Thoracic aorta (tissue), 2 donors: Measurements from ENCODE around the gene LTBP1. TPM values are rescaled to one million over a fixed set of nuclear protein-coding genes. Genes with fewer than 3 reads are reported as not detected.
A peak's percentile ranks its signal among the peaks of the same experiment; 100 is the strongest.

Source experiments
- ATAC-seq: fragments of 150-250 bp; one replicate; pipeline ENCODE4 v1.8.0; 2017; ENCODE audit warnings: low read depth; ENCODE audit not compliant: insufficient number of reproducible peaks, low FRiP score
- DNase-seq: peaks from one replicate; pipeline ENCODE4 v3.0.0-alpha.2; 2020; ENCODE audit warnings: low spot score
- H3K27ac ChIP-seq, 2 donors: fragments of 200-600 bp; sonication (generic); 1 replicate in 1 of 2; 2 replicates in 1 of 2; pipeline ENCODE4 v1.5.1; 2016; ENCODE audit warnings: mild to moderate bottlenecking in 2 of 2, moderate library complexity in 2 of 2
- H3K27me3 ChIP-seq: fragments of 200-600 bp; sonication (generic); replicated peaks from 2 replicates; pipeline ENCODE4 v1.6.0; 2016; ENCODE audit warnings: mild to moderate bottlenecking; ENCODE audit not compliant: insufficient read depth
- H3K36me3 ChIP-seq: fragments of 200-600 bp; sonication (generic); one replicate; pipeline ENCODE4 v1.5.1; 2016
- H3K4me1 ChIP-seq, 2 donors: fragments of 200-600 bp; sonication (generic); 1 replicate in 1 of 2; 2 replicates in 1 of 2; pipeline versions ENCODE4 v1.5.1 to v1.6.0; 2016; ENCODE audit warnings: low read depth in 2 of 2, mild to moderate bottlenecking in 1 of 2; ENCODE audit not compliant: control insufficient read depth in 1 of 2
- H3K4me3 ChIP-seq: fragments of 200-600 bp; sonication (generic); 2 replicates; pipeline ENCODE4 v1.5.1; 2016; ENCODE audit warnings: mild to moderate bottlenecking
- H3K9me3 ChIP-seq: fragments of 200-600 bp; sonication (generic); 2 replicates; pipeline ENCODE4 v1.5.1; 2016
- total RNA-seq, 2 donors: library from RNA; depleted of rRNA; stranded (reverse); fragments of >200 nt; gene quantifications; one replicate each; pipeline versions ENCODE4 v1.1.0 to v1.2.3, GENCODE V29; 2016
- TF ChIP-seq, protein P1 (sequence below): fragments of 200-600 bp; sonication (generic); IDR thresholded peaks from one replicate; pipeline ENCODE4 v1.5.1; 2019; ENCODE audit warnings: antibody characterized with exemption

LTBP1 gene
- total RNA-seq, 2 donors from 2014 or later, result 584 to 786 TPM

DNA sequence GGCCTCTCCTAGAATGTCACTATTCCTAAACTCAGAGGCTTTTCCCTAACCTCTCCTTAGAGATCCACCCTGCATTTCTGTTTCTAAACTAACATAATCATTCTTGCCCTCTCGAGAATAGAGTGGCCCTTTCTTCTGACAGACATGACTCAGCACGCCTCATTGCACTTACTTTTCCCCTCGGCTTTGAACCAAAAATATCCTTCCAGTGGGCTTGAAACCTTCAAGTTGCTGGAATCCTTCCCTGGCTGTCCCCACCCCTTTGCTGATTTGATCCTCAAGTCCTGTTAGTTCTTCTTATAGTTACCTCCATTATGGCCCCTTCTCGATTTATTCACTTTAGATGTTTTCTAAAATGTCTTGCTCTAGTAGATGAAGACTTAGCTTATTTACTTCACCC, 158.0 kb downstream of the LTBP1 start:
- Histone ChIP-seq H3K36me3 (no peaks in the 10 kb centered on the region), H3K27ac (peak overlapping the region; percentile 68 to 77), H3K9me3 (no peaks in the 10 kb centered on the region), H3K27me3 (no peaks in the 10 kb centered on the region), H3K4me1 (peaks cover 35 to 98% of the 10 kb centered on the region in 2 donors), H3K4me3 (no peak overlapping the region)
- DNase-seq (no peak), ATAC-seq (peak; percentile 27)
- TF ChIP-seq, protein P1, sequence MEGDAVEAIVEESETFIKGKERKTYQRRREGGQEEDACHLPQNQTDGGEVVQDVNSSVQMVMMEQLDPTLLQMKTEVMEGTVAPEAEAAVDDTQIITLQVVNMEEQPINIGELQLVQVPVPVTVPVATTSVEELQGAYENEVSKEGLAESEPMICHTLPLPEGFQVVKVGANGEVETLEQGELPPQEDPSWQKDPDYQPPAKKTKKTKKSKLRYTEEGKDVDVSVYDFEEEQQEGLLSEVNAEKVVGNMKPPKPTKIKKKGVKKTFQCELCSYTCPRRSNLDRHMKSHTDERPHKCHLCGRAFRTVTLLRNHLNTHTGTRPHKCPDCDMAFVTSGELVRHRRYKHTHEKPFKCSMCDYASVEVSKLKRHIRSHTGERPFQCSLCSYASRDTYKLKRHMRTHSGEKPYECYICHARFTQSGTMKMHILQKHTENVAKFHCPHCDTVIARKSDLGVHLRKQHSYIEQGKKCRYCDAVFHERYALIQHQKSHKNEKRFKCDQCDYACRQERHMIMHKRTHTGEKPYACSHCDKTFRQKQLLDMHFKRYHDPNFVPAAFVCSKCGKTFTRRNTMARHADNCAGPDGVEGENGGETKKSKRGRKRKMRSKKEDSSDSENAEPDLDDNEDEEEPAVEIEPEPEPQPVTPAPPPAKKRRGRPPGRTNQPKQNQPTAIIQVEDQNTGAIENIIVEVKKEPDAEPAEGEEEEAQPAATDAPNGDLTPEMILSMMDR, result no peak

DNA sequence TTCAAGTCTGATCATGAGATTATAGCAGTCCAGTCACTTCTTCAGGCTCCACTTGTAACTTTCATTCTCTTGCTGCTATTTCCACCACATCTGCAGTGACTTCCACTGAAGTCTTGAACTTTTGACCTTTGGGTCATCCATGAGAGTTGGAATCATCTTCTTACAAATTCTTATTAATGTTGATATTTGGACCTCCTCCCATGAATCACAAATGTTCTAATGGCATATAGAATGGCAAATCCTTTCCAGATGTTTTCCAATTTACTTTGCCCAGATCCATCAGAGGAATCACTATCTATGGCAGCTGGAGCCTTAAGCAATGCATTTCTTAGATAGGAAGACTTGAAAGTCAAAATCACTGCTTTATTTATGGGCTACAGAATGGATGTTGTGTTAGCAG, 159.4 kb downstream of the LTBP1 start:
- Histone ChIP-seq H3K4me1 (peaks cover 32 to 98% of the 10 kb centered on the region in 2 donors), H3K27me3 (no peaks in the 10 kb centered on the region), H3K27ac (peak overlapping the region in 1 of 2 donors; percentile 77), H3K36me3 (no peaks in the 10 kb centered on the region), H3K9me3 (no peaks in the 10 kb centered on the region), H3K4me3 (no peak overlapping the region)
- DNase-seq (no peak), ATAC-seq (no peak)
- TF ChIP-seq, protein P1, result no peak

DNA sequence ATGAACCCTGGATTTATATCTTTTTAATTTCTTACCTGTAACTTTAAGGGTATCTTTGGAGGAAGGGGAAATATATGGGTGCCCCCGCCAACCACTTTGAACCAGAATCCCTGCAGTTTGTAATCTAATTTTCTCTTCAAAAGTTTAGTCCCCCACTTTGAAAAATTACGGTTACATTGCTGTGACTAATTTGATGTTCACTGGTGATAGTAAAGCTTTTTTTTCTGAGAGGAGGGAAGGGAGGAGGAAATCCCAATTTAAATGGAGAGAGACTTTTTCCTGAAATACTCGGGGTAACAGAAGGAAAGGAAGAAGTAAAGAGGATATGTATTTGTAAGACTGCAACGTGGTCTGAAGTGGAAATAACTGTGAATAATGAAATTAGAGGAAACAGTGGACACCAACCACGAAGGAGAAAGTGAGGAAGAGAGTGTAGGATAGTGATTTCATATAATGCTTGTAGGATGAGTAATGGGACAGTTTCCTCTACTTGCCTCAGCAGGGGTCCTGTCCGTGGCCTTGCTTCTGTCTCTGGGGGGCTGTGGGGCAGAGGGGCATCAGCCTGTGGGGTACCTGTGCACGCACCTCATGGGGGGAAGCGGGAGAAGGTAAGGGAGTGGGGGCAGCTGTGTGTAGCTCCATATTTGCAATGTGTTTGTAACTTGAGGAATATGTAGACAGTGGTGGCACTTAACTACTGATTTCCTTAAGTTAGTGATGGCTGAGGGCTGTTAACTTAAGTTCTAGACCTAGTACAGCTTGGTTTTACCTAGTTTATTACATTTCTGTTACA, 161.1 kb downstream of the LTBP1 start:
- Histone ChIP-seq H3K27ac (peak overlapping the region; percentile 60 to 77), H3K36me3 (no peaks in the 10 kb centered on the region)
- TF ChIP-seq, protein P1, result no peak

DNA sequence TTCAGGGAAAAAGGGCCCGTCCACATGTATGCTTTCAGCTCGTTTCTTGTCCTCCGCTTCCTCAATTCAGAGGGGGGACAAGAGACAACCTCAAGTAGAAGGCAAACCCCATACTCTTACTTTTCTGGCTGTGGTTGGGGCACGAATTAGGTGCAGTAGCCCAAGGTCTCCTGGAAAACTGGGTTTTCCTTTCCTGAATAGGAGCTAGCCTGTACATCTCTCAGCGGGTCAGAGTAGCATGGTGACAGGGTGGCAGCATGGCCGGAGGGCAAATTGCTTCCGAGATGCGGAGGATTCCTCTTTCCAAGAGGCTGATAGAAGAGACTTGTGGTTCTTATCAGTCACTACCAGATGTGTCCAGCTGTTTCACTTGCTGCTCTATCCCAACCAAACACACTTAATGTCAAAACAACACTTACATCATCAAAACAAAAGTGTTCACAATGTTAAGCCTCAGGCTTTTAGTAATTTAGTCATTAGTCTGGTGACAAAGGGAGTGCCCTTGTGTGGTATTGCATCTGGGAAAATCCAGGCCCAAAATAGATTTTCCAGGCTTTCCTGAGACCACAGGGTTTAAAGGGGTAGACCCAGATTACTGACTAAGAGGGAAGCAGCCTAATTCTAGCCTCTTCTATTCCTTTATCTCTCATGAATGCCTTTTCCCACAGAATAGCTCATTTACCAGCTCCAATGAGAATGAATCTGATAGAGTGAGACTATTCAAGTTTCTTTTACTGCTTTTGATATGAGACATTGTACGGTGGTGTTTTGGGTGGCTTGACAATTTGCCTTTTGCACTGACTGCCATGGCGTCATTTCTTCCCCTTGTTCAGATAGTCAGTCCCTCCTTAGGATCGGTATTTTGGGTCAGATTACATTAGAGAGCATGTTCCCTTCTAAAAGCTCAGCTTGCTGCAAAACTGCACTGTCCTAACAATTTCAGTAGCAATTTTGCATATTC, 162.0 kb downstream of the LTBP1 start:
- Histone ChIP-seq H3K36me3 (no peaks in the 10 kb centered on the region), H3K9me3 (no peaks in the 10 kb centered on the region), H3K4me3 (peak overlapping the region; percentile 48), H3K27ac (peak overlapping the region; percentile 60 to 77), H3K27me3 (no peaks in the 10 kb centered on the region), H3K4me1 (peaks cover 26 to 91% of the 10 kb centered on the region in 2 donors)
- no peak for DNase-seq
- peak; percentile 59 for ATAC-seq
- TF ChIP-seq, protein P1, result no peak

More for the DNA sequence above, 161.1 kb downstream of the LTBP1 start:
- DNase-seq, result no peak
- ATAC-seq, result no peak
- Histone ChIP-seq H3K27me3 (no peaks in the 10 kb centered on the region), H3K9me3 (no peaks in the 10 kb centered on the region), H3K4me3 (no peak overlapping the region), H3K4me1 (peaks cover 32 to 97% of the 10 kb centered on the region in 2 donors)

DNA sequence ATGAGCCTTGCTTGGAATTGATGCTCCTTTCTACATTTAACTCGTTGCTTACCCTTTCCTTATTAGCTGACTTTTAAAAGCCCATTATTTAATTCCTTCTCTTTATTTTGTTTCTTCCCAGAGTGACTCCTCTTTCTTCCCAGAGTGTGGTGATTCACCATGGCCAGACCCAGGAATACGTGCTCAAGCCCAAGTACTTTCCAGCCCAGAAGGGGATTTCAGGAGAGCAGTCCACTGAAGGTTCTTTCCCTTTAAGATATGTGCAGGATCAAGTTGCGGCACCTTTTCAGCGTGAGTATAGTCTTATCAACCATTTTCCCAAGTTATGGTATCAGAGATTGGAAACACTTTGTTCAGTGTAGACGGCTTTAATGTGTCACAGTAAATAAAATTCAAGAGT, 163.7 kb downstream of the LTBP1 start:
- peaks cover 15 to 85% of the 10 kb centered on the region in 2 donors for H3K4me1 ChIP-seq
- H3K9me3 ChIP-seq, result no peaks in the 10 kb centered on the region
- H3K4me3 ChIP-seq, result no peak overlapping the region
- H3K27me3 ChIP-seq, result no peaks in the 10 kb centered on the region
- TF ChIP-seq, protein P1, result no peak
- DNase-seq, result no peak
- H3K27ac ChIP-seq, result peak overlapping the region; percentile 31 to 77
- no peak for ATAC-seq
- no peaks in the 10 kb centered on the region for H3K36me3 ChIP-seq
